ENCODE data around the gene LEMD1. TPM values are rescaled to one million over a fixed set of nuclear protein-coding genes. Genes with fewer than 3 reads are reported as not detected.
A peak's percentile ranks its signal among the peaks of the same experiment; 100 is the strongest.

The LEMD1 gene
- total RNA-seq, 1 experiment from 2014 or later, result not detected

GRCh38 chr1:205422993-205423642 lies 1.3 kb upstream of the LEMD1 start:
- no peak overlapping the region for H3K9ac ChIP-seq (ENCODE audit: low read length)
- H4K20me1 ChIP-seq (ENCODE audit: low read length), result no peaks in the 10 kb centered on the region
- no peak overlapping the region for H3K27ac ChIP-seq (ENCODE audit: low read length)
- no peaks in the 10 kb centered on the region for H3K4me1 ChIP-seq (ENCODE audit: insufficient read depth, low read length)
- H3K79me2 ChIP-seq (ENCODE audit: low read length), result no peaks in the 10 kb centered on the region
- H2AFZ ChIP-seq (ENCODE audit: low read length), result no peak overlapping the region
- no peak for TF ChIP-seq EZH2phosphoT487 (IDR thresholded peaks at IDR 0.05; ENCODE audit: borderline replicate concordance, low read length)
- no peak for TF ChIP-seq EZH2 (IDR thresholded peaks at IDR 0.05; ENCODE audit: low read length, unreplicated experiment)
- peak; percentile 67 for TF ChIP-seq CTCF (conservative IDR thresholded peaks at IDR 0.05; ENCODE audit: low read depth, low read length)
- no peak overlapping the region for H3K4me2 ChIP-seq (ENCODE audit: low read length)
- POLR2A ChIA-PET (ENCODE audit: unreplicated experiment), result no interaction called here
- peak; percentile 50 for DNase-seq
- intact Hi-C loops (cut with micrococcal nuclease), result loop anchor here (1.0 to 2.0 kb wide), 3 partner anchors 62 to 101 kb away; no protein-coding TSS in a partner anchor
- peaks cover 71% of the 10 kb centered on the region for H3K27me3 ChIP-seq (ENCODE audit: low read length)
- ATAC-seq, result peak; percentile 37; the same call in 1 of the 2 replicates
- no peaks in the 10 kb centered on the region for H3K9me2 ChIP-seq (replicated peaks; ENCODE audit: low read length)
- no peak overlapping the region for H3K4me3 ChIP-seq (ENCODE audit: low read length)
- H3K9me3 ChIP-seq (ENCODE audit: low read length), result no peaks in the 10 kb centered on the region
- H3F3A ChIP-seq (ENCODE audit: low read length, unreplicated experiment), result no peaks in the 10 kb centered on the region
- no peaks in the 10 kb centered on the region for H3K36me3 ChIP-seq (ENCODE audit: low read depth, low read length)
- CTCF ChIA-PET, result interaction anchor here (0.6 to 2.5 kb wide), 8 partner anchors 16 to 178 kb away, joined by 3 to 24 read pairs (median 5); no protein-coding TSS in a partner anchor
- BruUV-seq (replicated peaks), result no TSS peak

GRCh38 chr1:205420938-205421337 lies 918 bp downstream of the LEMD1 start:
- H3K79me2 ChIP-seq (ENCODE audit: low read length), result no peaks in the 10 kb centered on the region
- TF ChIP-seq EZH2 (IDR thresholded peaks at IDR 0.05; ENCODE audit: low read length, unreplicated experiment) (no peak), CTCF (conservative IDR thresholded peaks at IDR 0.05; ENCODE audit: low read depth, low read length) (no peak), EZH2phosphoT487 (IDR thresholded peaks at IDR 0.05; ENCODE audit: borderline replicate concordance, low read length) (no peak)
- H3K27me3 ChIP-seq (ENCODE audit: low read length), result peaks cover 60% of the 10 kb centered on the region
- ChIA-PET CTCF (interaction anchor here (0.6 kb wide), 1 partner anchor 183 kb away, joined by 4 read pairs; no protein-coding TSS in a partner anchor), POLR2A (ENCODE audit: unreplicated experiment) (no interaction called here)
- H3F3A ChIP-seq (ENCODE audit: low read length, unreplicated experiment), result no peaks in the 10 kb centered on the region
- H3K9me3 ChIP-seq (ENCODE audit: low read length), result no peaks in the 10 kb centered on the region
- intact Hi-C loops (cut with micrococcal nuclease), result no loop called here
- no peak overlapping the region for H3K9ac ChIP-seq (ENCODE audit: low read length)
- ATAC-seq, result no peak
- H4K20me1 ChIP-seq (ENCODE audit: low read length), result no peaks in the 10 kb centered on the region
- no peak overlapping the region for H2AFZ ChIP-seq (ENCODE audit: low read length)
- H3K27ac ChIP-seq (ENCODE audit: low read length), result no peak overlapping the region
- no peak overlapping the region for H3K4me3 ChIP-seq (ENCODE audit: low read length)
- H3K4me1 ChIP-seq (ENCODE audit: insufficient read depth, low read length), result no peaks in the 10 kb centered on the region
- no peaks in the 10 kb centered on the region for H3K9me2 ChIP-seq (replicated peaks; ENCODE audit: low read length)
- DNase-seq, result no peak
- no peak overlapping the region for H3K4me2 ChIP-seq (ENCODE audit: low read length)
- no TSS peak for BruUV-seq (replicated peaks)
- no peaks in the 10 kb centered on the region for H3K36me3 ChIP-seq (ENCODE audit: low read depth, low read length)

Data from PC-3 (cell line).